ENCODE measurements around the gene IWS1.
"Not testable (repeated sequence)": the region's sequence is repeated elsewhere in the genome, so short reads cannot be mapped to it uniquely, and the experiment has no call there.

The IWS1 gene

DNA sequence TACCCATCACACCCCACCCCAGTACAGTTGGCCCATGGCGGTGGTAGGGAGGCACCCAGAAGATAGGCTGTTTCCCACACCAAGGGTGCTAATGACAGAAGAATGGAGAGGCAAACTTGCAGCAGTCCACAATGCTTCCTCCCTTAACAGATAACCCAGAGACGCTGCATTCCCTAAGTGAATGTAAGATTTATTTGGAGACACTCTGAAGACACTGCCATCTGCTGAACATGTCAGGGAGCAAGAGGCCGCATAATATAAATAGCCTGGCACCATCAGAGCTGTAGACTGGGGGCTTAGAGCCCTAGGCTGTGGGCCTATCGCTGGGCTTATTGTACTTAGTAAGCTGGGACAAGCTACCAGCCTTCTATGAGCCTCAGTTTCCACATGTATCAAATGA lies 2.2 kb upstream of the IWS1 start:
- DNase-seq (ENCODE audit: low spot score), result no peak

DNA sequence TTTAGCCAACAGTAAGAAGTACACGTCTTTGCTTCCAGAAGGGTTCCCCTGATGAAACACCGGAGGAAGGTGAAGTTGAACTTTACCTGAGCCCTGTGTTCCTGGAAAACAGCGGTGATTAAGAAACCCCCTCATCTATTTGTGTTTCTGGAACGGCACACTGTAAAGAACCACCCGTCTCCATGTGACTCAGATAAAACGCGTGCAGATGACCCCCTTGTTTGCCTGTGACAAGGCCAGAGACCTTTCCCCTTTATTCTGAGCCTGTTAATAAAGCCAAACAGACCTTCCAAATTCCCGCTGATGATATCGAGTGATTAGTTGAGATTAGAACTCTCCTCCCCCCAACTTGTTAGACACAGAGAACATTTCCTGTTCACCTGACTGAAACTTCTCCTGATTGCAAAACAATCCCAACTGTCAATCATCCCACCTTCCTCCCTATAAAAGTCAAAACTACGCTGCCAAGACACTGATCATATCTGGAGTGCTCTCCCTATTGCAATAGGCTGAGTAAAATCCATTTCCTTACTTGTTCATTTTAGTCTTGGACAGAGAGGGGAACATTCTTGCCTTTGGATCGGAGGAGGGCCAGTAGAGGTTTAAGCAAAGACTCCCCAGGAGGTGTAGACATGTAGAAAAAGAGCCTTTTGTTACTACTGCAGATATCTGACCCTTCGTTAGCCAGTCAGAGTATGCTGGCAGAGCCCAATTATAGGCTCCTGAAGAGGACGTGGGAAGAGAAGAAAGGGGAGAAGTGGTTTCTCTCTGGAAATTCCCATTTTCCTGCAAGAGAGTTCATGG lies 914 bp upstream of the IWS1 start:
- DNase-seq (ENCODE audit: low spot score), result no peak

DNA sequence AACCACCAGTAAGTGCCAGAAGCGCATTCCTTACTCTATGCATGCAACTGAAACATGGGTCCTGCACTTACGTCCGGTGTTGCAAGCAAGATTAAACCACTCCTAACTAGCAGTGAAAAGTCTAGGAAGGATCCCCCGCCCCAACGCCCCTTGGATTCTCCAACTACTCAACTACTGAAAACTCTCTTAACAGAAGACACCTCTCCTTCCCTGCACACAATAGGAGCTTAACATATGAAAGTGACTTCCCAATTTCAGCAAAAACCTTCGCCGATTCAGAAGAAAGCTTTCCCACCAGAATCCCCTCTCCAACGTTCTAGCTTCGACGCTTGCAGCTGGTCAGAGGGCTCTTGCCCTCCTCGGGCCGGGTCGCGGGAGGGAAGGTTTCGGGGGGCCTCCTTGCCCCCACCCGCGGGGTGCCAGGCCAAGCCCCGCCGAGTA lies 578 bp downstream of the IWS1 start:
- DNase-seq (ENCODE audit: low spot score), result no peak

DNA sequence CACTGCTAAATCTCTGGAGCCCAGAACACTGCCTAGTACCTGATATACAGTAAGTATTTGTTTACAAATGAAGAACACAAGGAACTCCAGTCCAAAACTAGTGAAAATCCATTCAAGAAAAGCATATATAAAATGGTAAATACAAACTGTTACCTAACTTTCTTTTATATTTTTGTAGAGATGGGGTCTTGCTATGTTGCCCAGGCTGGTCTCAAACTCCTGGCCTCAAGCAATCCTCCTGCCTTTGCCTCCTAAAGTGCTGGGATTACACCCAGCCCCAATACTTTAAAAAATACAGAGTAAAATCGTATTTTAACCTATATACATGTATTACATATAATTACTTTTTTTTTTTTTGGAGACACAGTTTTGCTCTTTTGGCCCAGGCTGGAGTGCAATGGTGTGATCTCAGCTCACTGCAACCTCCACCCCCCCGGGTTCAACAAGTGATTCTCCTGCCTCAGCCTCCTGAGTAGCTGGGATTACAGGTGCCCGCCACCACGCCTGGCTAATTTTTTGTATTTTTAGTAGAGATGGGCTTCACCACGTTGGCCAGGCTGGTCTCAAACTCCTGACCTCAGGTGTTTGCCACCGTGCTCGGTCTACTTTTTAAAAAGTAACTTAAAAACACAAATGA lies 2.0 kb downstream of the IWS1 start:
- not testable (repeated sequence) for DNase-seq (ENCODE audit: low spot score)

DNA sequence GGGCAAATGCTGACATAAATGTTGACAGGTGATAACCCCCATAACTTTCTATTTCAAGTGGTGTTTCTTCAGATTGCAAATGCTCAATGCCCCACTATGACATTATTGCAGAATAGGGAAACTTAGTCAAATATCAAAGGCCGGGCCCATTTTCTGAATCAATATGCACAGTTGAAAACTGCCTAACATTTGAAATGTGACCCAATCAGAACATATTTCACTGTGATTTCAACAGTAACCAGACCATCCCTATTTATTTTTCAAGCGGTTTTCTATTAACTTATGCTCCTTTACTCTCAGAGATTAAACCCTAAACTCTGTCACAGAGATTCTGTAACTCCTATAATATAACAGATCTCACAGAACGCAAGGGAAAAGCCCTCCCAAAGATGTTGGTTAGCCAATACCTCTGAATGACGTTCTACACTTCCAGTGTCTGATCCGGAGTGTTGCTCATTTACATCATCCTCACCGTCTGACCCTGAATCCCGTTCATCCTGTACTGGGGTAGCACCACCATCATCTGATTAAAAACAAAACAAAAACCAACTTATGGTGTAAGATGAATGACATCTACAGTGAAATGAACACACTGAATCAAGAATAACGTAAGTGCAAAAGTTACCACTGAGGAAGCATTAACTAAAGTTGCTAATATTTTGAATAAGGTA lies 2.9 kb downstream of the IWS1 start:
- no peak for DNase-seq (ENCODE audit: low spot score)

DNA sequence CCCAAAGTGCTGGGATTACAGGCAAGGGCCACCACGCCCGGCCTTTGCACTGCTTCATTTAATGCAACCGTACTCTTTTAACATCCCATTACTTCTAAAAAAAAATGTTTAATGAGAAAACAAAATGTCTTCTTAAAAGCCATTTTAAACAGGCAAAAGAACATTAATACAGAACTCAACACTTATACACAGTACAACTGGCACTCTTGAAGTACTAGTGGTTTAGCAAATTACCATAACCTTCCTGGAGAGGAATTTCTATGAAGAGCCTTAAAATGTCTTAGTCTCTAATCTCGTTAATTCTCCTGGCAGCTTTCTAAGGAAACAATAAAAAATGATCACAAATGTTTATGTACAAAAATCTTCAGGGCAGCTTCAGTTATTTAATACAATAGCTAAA lies 5.9 kb downstream of the IWS1 start:
- no peak for DNase-seq (ENCODE audit: low spot score)

DNA sequence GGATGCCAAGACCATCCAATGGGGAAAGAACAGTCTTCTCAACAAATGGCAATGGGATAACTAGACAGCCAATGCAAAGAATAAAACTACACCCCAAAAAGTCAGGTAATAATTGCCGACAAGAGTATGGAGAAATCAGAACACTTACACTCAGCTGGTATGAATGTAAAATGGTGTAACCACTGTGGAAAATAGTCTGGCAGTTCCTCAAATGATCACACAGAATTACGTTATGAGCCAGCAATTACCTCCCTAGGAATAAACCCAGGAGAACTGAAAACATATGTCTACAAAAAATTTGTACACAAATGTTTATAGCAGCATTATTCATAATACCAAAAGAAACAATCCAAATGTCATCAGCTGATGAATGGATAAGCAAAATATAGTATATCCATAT lies 8.8 kb downstream of the IWS1 start:
- DNase-seq (ENCODE audit: low spot score), result no peak

DNA sequence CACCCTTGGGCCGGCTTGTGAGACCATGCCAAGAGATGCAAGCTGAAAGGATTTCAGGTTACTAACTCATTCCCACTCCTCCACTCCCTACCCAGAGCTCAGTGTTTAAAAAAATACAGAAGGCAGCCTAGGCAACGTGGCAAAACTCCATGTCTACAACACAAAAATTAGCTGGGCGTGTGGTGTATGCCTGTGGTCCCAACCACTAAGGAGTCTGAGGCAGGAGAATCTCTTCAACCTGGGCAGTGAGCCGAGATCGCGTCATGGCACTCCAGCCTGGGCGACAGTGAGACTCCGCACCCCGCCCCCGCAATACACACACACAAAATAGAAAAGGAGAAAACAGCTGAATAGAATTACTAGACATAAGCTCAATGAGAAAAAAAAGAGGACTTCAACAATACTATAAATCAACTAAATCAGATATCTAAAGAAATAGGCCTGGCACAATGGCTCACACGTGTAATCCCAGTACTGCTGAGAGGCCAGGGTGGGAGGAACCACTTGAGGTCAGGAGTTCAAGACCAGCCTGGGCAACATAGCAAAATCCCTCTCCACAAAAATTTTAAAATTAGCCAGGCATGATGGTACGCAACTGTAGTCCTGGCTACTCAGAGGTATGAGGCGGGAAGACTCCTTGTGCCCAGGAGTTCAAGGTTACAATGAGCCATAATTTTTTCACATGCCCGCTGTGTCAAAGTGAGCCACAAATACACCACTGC lies 10.1 kb downstream of the IWS1 start:
- DNase-seq (ENCODE audit: low spot score), result no peak

DNA sequence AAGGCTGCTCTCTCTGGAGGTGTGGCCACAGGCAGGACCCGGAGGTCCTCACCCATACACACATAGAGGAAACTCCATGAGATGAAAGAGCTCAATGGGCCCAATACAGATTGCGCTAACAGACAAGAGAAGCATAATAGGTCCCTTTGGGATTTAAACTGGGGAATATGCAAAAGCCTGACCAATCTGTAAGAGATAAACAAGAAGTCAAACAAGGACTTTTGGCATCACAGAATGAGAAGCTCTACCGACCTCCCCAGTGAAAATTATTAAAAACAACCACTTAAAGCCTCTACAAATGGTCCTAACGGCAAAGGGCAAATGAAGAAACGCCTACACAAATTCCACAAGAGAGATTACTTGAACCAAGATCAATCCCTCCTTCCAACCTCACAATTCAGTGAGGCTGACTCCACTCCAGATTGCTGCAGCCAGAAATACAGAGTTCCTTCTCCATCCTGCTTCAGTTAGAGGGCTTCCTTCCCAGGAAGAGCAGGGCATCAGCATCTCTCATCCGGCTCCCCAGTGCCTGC lies 10.8 kb downstream of the IWS1 start:
- no peak for DNase-seq (ENCODE audit: low spot score)

DNA sequence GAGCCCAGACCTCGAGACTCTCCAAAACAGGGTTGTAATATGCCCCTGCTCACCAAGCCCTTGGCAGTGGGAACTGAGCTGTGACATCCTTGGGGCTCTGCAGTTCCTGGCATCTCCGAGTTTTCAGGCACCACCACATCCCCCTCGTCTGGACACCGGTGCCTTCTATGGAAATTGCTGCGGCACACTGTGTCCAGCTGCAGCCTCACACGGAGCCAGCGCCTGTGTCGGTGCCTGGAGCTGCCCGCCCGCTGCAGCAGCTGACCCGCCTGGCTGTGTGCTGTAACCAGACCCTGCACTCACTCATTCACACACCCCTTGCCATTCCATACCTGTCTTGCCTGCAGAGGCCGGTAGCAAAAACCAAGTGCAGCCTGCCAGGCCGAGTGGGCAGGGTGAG lies 11.8 kb downstream of the IWS1 start:
- no peak for DNase-seq (ENCODE audit: low spot score)

DNA sequence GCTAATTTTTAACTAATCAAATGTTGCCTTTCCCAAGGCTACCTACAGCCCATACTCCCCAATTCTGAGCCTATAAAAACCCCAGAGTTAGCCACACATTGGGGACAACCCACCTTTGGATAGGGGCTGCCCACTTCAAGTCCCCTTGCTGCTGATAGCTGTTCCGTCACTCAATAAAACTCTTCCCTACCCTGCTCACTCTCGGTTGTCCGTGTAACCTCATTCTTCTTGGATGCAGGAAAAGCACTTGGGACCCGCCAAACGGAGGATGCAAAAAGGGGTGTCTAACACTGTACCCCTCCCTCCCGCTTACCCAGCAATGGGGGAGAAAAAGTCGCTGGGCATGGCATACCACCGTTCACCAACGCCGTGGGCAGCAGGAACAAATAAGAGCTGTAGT lies 12.2 kb downstream of the IWS1 start:
- DNase-seq (ENCODE audit: low spot score), result no peak

DNA sequence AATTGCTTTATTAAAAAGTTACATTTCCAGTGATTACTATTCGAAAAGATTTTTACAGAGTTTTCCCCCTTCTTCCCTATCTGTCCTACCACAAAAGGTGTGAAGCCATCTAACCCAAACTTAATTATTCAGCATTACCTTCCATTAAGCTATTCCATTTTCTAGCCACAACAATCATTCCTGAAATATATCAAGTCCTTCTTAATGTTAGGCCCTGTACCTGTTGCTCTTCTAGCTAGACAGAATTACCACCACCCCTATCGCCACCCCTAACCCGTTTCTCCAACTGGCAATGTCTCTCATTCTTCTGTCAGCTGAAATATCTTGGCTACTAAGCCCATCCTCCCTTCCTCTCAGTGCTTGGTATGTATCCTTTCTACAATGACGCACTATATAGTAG lies 13.9 kb downstream of the IWS1 start:
- DNase-seq (ENCODE audit: low spot score), result no peak

DNA sequence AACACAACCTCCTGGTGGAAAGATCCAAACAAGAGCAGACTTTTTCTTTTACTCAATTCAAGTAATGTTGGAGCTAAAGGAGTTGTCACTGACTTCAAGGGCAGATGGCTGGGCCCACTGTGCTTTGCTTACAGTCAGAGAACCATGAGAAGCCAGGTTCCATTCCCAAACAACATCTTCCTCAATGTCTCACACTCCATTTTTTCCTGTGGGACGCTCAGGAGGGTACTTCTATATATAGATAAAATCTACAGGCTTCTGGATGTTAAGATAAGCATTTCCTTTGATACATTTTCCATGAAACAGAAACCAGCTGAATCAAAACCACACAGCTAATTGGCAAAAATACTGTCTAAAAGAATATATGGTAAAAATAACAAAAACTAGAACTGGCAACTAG lies 14.4 kb downstream of the IWS1 start:
- no peak for DNase-seq (ENCODE audit: low spot score)

DNA sequence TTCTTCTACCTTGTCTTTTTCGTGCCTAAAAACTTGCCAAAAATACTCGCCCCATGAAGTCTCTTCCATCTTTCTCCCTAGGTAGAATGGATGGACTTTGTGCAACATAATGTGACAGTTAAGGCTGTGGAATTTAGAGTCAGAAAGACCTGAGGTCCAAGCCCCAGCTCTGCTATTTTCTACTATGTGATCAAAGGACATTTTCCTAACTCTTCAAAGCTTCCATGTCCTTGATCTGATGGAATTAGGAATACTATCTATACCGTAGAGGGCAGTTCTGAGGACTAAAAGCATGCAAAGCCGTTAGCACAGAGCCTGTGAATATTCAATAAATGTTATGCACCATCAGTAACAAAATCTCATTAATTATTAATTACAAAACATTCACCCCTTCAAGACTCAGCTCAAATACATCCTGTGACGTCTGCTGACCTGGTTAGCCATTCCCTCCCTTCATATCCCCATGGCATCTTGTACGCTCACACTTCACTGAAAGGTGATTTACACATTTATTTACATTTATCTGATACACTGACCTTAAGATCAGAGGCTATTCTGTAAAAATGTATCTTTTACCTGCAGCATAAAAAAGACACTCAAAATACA lies 15.1 kb downstream of the IWS1 start:
- no peak for DNase-seq (ENCODE audit: low spot score)

DNA sequence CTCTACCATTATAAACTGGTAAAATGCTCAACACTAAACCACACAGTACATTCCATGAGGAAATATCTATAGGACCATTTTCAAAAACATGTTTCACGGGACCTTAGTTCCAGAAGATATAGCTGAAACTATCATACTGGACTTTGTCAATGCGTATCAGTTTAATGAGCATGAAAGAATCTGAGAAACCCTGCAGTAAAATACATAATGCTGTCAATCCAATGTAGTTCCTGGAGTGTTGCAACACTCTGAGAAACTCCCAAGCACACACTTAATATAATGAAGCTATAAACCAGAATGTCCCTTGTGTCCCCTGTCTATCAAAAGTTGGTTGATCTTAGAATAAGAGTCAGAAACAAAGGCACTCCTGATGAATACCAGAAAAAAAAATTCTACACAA lies 16.2 kb downstream of the IWS1 start:
- no peak for DNase-seq (ENCODE audit: low spot score)

DNA sequence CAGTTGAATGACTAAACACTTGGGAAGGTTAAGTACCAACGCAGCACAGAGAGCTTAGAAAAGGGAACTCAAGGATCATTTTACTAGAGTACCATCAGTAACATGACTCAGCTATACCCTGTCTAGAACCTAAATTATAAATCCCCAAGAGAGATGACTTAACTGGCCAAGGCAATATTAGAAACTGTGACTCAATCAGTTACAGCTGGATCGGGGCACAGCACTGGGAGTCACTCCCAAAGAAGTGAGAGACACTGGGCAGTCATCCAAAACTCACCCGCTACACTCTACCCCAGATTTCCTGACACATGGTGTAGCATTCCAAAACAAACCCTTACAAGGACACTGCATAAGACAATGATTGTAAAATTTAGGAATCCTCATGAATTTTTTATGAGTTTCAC lies 17.7 kb downstream of the IWS1 start:
- DNase-seq (ENCODE audit: low spot score), result no peak

DNA sequence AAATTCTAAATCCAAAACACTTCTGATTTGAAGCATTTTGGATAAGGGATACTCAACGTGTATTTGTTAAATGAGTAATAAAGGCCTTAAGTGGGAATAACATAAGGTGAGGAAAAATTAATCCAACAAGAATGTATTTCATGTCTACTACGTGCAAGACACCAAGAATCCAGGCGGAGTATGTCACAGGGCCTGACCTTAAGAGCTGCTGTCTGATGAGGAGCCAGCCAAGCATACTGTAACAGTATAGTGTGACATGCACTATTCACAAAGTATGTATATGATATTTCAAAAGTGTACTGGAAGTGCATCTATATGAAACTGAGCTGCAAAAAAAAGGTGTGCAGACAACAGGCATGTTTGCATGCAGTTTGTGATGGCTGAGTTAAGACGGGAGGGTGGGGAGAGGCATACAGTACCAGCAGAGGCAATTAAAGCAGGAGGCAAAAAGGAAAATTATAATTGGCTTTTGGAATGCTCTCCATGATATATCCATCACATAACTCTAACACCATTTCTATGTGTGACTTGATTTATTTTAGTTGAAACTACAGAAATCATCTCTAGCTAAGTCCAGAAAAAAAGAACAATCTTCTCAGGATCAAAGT lies 18.2 kb downstream of the IWS1 start:
- no peak for DNase-seq (ENCODE audit: low spot score)

DNA sequence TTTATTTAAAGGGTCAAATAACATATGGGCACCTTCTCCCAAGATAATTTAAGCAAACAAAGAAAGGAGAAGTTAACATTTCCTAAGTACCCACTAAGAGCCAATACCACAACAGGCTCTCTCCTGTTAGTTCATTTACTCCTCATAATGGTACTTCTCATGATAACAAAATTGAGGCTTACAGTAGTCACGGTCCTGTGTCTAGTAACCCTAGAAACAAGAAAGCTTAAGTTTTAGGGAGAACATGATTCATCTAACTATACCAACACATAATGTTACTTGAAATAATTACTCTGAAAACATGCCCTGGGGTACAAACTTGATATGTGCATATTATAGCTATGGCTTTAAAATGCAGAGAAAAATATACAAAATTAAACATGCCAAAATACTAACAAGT lies 19.8 kb downstream of the IWS1 start:
- DNase-seq (ENCODE audit: low spot score), result no peak

DNA sequence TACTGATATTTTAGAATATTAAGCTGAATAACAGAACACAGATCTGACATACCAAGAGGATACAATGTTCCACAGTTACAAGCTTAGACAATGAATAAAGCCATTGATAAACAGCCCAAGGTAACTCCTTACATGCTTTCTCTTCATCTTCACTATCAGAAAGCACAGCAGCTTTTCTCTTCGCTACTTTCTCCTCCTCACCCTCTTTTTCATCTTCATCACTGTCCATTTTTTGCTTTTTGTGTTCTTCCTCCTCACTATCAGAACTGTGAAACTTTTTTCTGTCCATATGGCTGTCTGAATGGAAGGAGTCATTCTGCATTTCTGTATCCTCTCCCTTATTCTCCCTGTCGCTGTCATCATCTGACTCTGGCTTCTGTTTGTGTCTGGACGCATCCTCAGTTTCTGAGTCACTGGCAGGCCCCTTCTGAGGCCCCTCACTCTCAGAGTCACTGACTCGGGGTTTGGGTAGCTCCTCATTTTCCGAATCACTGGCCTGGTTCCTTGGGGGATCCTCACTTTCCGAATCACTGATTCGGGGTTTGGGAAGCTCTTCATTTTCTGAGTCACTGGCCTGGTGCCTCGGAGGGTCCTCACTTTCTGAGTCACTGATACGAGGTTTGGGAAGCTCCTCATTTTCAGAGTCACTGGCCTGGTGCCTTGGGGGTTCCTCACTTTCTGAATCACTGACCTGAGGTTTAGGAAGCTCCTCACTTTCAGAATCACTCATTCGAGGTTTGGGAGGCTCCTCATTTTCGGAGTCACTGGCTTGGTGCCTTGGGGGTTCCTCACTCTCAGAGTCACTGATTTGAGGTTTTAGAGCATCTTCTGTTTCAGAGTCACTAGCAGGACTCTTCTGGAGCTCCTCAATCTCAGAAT lies 21.5 kb downstream of the IWS1 start:
- DNase-seq (ENCODE audit: low spot score), result no peak

DNA sequence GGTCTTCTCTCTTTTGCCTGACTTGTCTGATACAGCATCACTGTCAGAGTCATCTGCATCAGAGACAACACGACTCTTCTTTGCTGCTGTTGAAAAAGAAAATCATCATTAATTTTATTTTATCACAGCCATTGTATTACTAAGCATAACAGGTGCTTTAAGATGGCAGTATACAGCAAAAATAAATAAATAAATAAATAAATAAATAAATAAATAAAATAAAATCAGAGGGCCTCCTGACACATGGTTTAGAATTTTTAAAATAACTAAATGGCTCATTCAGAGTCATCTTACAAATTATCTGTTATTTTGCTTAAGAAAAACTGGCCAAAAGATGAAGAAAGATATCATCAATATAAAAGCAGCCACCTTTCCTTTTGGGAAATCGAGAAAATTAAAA lies 22.8 kb downstream of the IWS1 start:
- DNase-seq (ENCODE audit: low spot score), result no peak

DNA sequence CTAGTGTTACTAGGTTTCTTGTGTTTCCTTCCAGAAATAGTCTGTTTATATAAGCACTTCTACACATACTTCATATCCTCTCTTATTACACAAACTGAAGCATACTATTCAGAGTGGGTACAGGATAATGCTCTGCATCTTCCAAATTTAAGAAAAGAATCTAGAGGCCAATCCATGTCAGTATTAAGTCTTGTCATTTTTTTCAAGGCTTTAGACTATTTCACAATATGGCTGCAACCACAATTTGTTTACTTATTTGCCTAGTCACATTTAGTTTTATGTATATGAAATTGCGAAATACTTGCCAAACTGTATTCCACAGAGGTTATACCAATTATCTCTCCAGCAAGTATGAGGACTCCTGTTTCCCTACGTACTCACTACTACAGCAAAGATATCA lies 27.9 kb downstream of the IWS1 start:
- DNase-seq (ENCODE audit: low spot score), result no peak
